Activated T-helper 2 cell treated with anti-CD3 and anti-CD28 coated beads, Interferon-gamma antibody, Interleukin-2, Interleukin-4, amounts not matched to agents 10 μg/mL and 5 μg/mL and 100 μg/mL, durations not matched to agents 14 hours and 24 hours and 36 hours (primary cell): ENCODE results near the gene FAM171A2. TPM values are rescaled to one million over a fixed set of nuclear protein-coding genes. Genes with fewer than 3 reads are reported as not detected.
"Not testable (repeated sequence)": the region's sequence is repeated elsewhere in the genome, so short reads cannot be mapped to it uniquely, and the experiment has no call there.

ENCODE experiments used
- DNase-seq: peaks from one replicate; pipeline ENCODE4 v3.0.0; 2021; ENCODE audit warnings: low spot score
- H3K27ac Mint-ChIP-seq: one replicate; pipeline ENCODE4 v1.8.0; 2021; ENCODE audit warnings: mixed read lengths
- H3K27me3 Mint-ChIP-seq: one replicate; pipeline ENCODE4 v1.8.0; 2021; ENCODE audit warnings: low read depth, mixed read lengths
- H3K36me3 Mint-ChIP-seq: one replicate; pipeline ENCODE4 v1.8.0; 2021; ENCODE audit warnings: low read depth, mixed read lengths
- H3K4me1 Mint-ChIP-seq: one replicate; pipeline ENCODE4 v1.8.0; 2021; ENCODE audit warnings: low read depth, mixed read lengths
- H3K4me3 Mint-ChIP-seq: one replicate; pipeline ENCODE4 v1.8.0; 2021; ENCODE audit warnings: low read depth, mild to moderate bottlenecking, moderate library complexity, mixed read lengths
- H3K9me3 Mint-ChIP-seq: one replicate; pipeline ENCODE4 v1.8.0; 2021; ENCODE audit warnings: mixed read lengths
- intact Hi-C: fragments of 100-400 bp; cut with micrococcal nuclease; formaldehyde crosslinking; loops from one replicate; pipeline ENCODE4 v1.15.1; 2023
- total RNA-seq: library from RNA; stranded (reverse); gene quantifications from 2 replicates; pipeline ENCODE4 v1.2.3, GENCODE V29; 2022

The FAM171A2 gene
- total RNA-seq: 0.32 and 1.0 TPM in 2 replicates

DNA sequence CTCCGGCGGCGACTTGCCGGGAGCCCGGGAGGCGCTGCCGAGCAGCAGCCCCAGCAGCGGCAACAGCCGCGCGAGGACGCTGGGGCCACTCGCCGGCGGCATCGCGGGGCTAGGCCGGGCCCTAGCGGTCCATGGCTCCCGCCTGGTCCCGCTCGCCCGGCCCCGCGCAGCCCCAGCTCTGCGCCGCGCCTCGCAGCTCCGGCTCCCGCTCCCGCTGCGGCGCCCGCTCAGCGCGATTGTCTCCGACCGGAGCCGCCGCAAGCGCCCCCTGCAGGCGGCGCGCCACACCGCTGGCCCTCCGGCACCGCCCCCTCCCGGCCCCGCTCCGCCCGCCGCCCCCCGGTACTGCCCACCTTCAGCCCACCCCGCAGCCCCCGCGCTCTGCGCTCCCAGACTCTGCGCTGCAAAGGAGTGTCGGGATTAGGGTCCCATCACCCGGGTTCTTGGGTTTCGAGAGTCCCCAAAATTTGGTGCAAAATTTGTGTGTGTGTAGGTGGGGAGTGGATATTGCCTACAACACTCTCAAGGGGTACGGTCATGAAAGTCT lies at the start of gene FAM171A2:
Gene FAM171A2, minus strand, starts transcription at position 241 of the 547 bp plus-strand sequence. Its CDS starts 139 bp downstream, at position 102.
- H3K4me1 Mint-ChIP-seq: peaks cover 2% of the 10 kb centered on the region
- H3K27ac Mint-ChIP-seq: no peak within 1 kb of the TSS
- H3K36me3 Mint-ChIP-seq: no peaks in the 10 kb centered on the region
- peak; percentile 54 for DNase-seq
- H3K27me3 Mint-ChIP-seq: peaks cover 46% of the 10 kb centered on the region
- intact Hi-C loops: no loop called here
- H3K9me3 Mint-ChIP-seq: no peaks in the 10 kb centered on the region
- H3K4me3 Mint-ChIP-seq: peak within 1 kb of the TSS; percentile 76

- no peak overlapping the region for H3K27ac Mint-ChIP-seq
Measured at GRCh38 chr17:44409309-44410028, 45.8 kb upstream of the FAM171A2 start.

GRCh38 chr17:44408786-44409185 lies 45.1 kb upstream of the FAM171A2 start:
- Mint-ChIP-seq H3K27me3 (no peaks in the 10 kb centered on the region), H3K36me3 (peaks cover 17% of the 10 kb centered on the region), H3K4me1 (peaks cover 2% of the 10 kb centered on the region), H3K4me3 (no peak overlapping the region), H3K27ac (no peak overlapping the region), H3K9me3 (no peaks in the 10 kb centered on the region)
- DNase-seq: no peak
- intact Hi-C loops: no loop called here

More at GRCh38 chr17:44409309-44410028, 45.8 kb upstream of the FAM171A2 start:
- Mint-ChIP-seq H3K9me3 (no peaks in the 10 kb centered on the region), H3K4me3 (no peak overlapping the region), H3K27me3 (no peaks in the 10 kb centered on the region), H3K36me3 (peaks cover 20% of the 10 kb centered on the region), H3K4me1 (peaks cover 2% of the 10 kb centered on the region)
- no peak for DNase-seq
- intact Hi-C loops: no loop called here

DNA sequence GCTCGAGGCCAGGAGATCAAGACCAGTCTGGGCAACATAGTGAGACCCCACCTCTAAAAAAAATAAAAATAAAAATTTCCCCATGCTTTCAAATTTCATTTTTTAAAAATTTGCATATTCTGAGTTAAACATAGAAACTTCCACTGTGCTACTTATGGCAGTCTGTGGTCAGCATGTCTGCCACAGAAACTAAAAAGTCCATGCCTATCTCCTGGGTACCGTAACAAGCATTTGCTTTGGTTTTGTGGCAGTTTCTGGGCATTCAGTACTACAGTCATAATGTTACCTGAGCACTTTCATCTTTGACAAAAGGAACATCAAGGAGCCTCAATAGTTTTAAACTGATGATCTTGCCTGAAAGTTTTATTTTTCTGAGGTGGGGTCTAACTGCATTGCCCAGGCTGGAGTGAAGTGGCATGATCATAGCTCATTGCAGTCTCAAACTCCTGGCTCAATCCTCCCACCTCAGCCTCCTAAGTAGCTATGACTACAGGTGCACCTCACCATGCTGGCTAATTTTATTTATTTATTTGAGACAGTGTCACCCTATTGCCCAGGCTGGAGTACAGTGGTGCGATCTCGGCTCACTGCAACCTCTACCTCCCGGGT lies 39.0 kb upstream of the FAM171A2 start:
- peak overlapping the region; percentile 33 for H3K27ac Mint-ChIP-seq
- H3K27me3 Mint-ChIP-seq: no peaks in the 10 kb centered on the region
- H3K36me3 Mint-ChIP-seq: peaks cover 49% of the 10 kb centered on the region
- DNase-seq: no peak
- H3K9me3 Mint-ChIP-seq: no peaks in the 10 kb centered on the region
- H3K4me3 Mint-ChIP-seq: no peak overlapping the region
- intact Hi-C loops: loop anchor here (2.0 to 5.0 kb wide), 2 partner anchors 22 to 100 kb away; partner anchors contain the start of gene GPATCH8
- H3K4me1 Mint-ChIP-seq: peaks cover 10% of the 10 kb centered on the region

GRCh38 chr17:44400226-44400847 lies 36.7 kb upstream of the FAM171A2 start:
- Mint-ChIP-seq H3K4me3 (no peak overlapping the region), H3K27me3 (no peaks in the 10 kb centered on the region), H3K9me3 (no peaks in the 10 kb centered on the region), H3K4me1 (peaks cover 10% of the 10 kb centered on the region), H3K27ac (no peak overlapping the region), H3K36me3 (peaks cover 58% of the 10 kb centered on the region)
- no peak for DNase-seq
- intact Hi-C loops: loop anchor here (1.0 to 5.0 kb wide), 2 partner anchors 102 to 123 kb away; partner anchors contain the start of gene GPATCH8

- no peaks in the 10 kb centered on the region for H3K9me3 Mint-ChIP-seq
- no peak for DNase-seq
- no peak overlapping the region for H3K4me3 Mint-ChIP-seq
- H3K36me3 Mint-ChIP-seq: peaks cover 55% of the 10 kb centered on the region
- H3K4me1 Mint-ChIP-seq: peaks cover 7% of the 10 kb centered on the region
- intact Hi-C loops: no loop called here
- H3K27me3 Mint-ChIP-seq: no peaks in the 10 kb centered on the region
- H3K27ac Mint-ChIP-seq: no peak overlapping the region
Measured at GRCh38 chr17:44398692-44399691, 35.3 kb upstream of the FAM171A2 start.

DNA sequence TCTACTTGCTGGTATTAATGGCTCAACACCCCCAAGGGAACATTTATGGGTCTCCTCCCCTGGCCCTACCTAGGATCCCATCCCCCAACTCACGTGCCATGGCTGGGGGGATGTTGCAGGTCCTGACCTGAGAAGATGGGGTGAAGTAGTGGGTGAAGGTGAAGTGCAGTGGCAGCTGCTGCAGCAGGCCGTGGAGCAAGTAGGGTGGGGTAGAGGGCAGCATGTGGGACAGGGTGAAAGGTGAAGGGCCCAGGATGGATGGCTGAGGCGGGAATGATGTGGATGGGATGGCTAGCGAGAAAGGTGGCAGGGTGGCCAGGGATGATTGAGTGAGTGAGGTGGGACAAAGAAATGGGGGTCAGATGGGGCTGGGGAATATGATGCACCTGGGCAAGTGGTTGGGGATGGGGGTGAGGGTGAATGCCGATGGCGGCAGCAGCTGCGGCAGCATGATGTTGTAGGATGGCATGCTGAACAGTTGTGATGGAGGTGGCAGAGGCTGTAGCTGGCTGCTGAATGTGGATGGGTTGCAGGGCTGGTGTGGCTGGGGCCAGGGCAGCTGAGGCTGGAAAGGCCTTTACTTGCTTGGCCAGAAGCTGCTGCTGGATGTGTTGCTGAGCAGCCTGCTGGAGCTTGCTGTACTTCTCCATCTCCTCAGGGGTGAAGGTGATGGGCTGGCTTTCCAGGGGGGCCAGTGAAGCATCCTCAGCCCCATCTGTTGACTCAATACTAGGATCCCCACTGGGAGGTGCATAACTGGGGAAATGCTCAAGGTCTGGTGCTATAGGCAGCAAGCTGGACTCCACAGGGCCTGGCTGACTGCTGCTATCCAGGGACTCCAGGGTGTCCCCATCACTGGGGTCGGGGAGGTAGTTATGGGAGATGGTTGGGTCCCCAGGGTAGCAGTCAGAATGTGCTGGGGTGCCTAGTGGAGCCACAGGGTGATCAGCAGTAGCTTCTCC lies 34.1 kb upstream of the FAM171A2 start:
- no peak overlapping the region for H3K4me3 Mint-ChIP-seq
- peaks cover 53% of the 10 kb centered on the region for H3K36me3 Mint-ChIP-seq
- no peak overlapping the region for H3K27ac Mint-ChIP-seq
- H3K9me3 Mint-ChIP-seq: no peaks in the 10 kb centered on the region
- DNase-seq: no peak
- H3K4me1 Mint-ChIP-seq: peaks cover 13% of the 10 kb centered on the region
- intact Hi-C loops: no loop called here
- no peaks in the 10 kb centered on the region for H3K27me3 Mint-ChIP-seq

- Mint-ChIP-seq H3K4me1 (peaks cover 7% of the 10 kb centered on the region), H3K9me3 (no peaks in the 10 kb centered on the region), H3K27ac (no peak overlapping the region), H3K4me3 (no peak overlapping the region), H3K27me3 (no peaks in the 10 kb centered on the region), H3K36me3 (peaks cover 48% of the 10 kb centered on the region)
- DNase-seq: no peak
- intact Hi-C loops: no loop called here
Measured at GRCh38 chr17:44396946-44397345, 33.3 kb upstream of the FAM171A2 start.

DNA sequence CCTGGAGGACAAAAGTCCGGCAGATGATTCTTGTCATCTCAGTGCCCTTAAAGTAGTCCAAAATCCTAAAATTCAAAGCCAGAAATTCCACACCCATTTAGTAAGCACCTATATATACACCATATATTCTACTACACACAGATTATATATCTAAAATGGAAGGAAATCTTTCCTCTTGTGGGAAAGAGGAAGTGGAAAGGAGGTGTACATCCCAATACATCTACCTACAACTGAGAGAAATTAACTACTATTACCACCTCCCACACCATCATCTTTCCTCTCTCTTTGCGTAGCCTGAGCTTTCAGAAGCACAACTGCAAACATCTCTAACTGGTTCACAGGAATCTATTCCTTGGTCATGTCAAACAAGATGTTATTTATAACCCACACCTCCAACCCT lies 31.2 kb upstream of the FAM171A2 start:
- no peak for DNase-seq
- H3K27me3 Mint-ChIP-seq: no peaks in the 10 kb centered on the region
- intact Hi-C loops: no loop called here
- peaks cover 9% of the 10 kb centered on the region for H3K4me1 Mint-ChIP-seq
- H3K27ac Mint-ChIP-seq: no peak overlapping the region
- H3K4me3 Mint-ChIP-seq: no peak overlapping the region
- peaks cover 32% of the 10 kb centered on the region for H3K36me3 Mint-ChIP-seq
- H3K9me3 Mint-ChIP-seq: no peaks in the 10 kb centered on the region

- H3K9me3 Mint-ChIP-seq, intact Hi-C loops, H3K27me3 Mint-ChIP-seq, DNase-seq, H3K27ac Mint-ChIP-seq, H3K4me3 Mint-ChIP-seq: not testable (repeated sequence)
- peaks cover 14% of the 10 kb centered on the region for H3K4me1 Mint-ChIP-seq
- H3K36me3 Mint-ChIP-seq: peaks cover 27% of the 10 kb centered on the region
Measured at GRCh38 chr17:44394112-44394511, 30.5 kb upstream of the FAM171A2 start.

- Mint-ChIP-seq H3K9me3 (no peaks in the 10 kb centered on the region), H3K4me1 (peaks cover 16% of the 10 kb centered on the region), H3K27ac (no peak overlapping the region), H3K36me3 (no peaks in the 10 kb centered on the region), H3K4me3 (no peak overlapping the region), H3K27me3 (peaks cover 2% of the 10 kb centered on the region)
- intact Hi-C loops: no loop called here
- no peak for DNase-seq
Measured at GRCh38 chr17:44390250-44390870, 26.7 kb upstream of the FAM171A2 start.
